ENCODE results near the gene EPM2A. TPM values are rescaled to one million over a fixed set of nuclear protein-coding genes. Genes with fewer than 3 reads are reported as not detected.
"Not testable (repeated sequence)": the region's sequence is repeated elsewhere in the genome, so short reads cannot be mapped to it uniquely, and the experiment has no call there.

Gene EPM2A
- polyA plus RNA-seq, 3 donors: 12.1 to 14.2 (median 13.6) TPM

GRCh38 chr6:145699462-145699861 is 35.9 kb downstream of the EPM2A start:
- DNase-seq (ENCODE audit: extremely low read depth in 1 of 11, low read depth in 9 of 11, low spot score in 4 of 11): no peak

DNA sequence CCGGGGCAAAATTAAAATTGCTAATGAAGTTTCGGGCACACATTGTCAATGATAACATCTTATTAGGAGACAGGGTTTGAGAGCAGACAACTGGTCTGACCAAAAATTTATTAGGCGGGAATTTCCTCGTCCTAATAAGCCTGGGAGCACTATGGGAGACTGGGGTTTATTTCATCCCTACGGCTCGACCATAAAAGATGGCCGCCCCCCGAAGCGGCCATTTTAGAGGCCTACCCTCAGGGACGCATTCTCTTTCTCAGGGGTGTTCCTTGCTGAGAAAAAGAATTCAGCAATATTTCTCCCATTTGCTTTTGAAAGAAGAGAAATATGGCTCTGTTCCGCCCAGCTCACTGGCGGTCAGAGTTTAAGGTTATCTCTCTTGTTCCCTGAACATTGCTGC is 37.9 kb downstream of the EPM2A start:
- not testable (repeated sequence) for DNase-seq (ENCODE audit: extremely low read depth in 1 of 11, low read depth in 9 of 11, low spot score in 4 of 11)

GRCh38 chr6:145694083-145694737 is 41.1 kb downstream of the EPM2A start:
- DNase-seq (ENCODE audit: extremely low read depth in 1 of 11, low read depth in 9 of 11, low spot score in 4 of 11): no peak

DNA sequence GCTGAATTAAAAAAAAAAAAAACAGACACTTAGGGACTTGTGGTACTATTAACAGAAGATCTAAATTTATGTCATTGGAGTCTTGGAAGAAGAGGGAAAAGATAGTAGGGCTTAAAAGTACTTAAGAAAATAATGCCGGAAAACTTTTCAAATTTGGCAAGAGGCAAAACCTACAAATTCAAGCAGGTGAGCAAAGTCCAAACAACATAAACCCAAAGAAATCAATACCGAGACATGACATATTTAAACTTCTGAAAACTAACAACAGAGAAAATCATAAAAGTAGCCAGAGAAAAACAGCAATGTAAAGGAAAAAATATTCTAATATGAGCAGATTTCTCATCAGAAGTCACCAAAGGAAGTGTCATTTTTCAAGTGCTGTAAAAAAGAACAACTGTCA is 44.4 kb downstream of the EPM2A start:
- DNase-seq (ENCODE audit: extremely low read depth in 1 of 11, low read depth in 9 of 11, low spot score in 4 of 11): no peak

DNA sequence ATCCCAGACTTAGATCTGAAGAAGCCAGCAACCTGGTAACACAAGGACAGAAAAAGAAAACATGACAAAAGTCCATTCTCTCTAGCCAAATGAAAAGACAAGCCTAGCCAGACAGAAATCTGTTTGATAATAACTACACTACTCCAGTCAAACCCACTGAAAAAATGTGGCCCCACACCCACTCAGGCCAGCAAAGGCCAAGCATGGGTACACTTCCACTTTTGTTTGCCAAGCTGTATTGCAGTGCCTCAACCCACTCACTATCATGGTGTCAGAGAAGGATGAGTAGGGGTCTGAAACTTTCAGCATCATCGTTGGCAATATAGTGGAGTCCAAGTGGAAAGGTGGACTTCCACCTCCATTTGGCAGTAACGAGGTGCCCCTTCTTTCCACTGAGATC is 45.8 kb downstream of the EPM2A start:
- DNase-seq (ENCODE audit: extremely low read depth in 1 of 11, low read depth in 9 of 11, low spot score in 4 of 11): no peak

DNA sequence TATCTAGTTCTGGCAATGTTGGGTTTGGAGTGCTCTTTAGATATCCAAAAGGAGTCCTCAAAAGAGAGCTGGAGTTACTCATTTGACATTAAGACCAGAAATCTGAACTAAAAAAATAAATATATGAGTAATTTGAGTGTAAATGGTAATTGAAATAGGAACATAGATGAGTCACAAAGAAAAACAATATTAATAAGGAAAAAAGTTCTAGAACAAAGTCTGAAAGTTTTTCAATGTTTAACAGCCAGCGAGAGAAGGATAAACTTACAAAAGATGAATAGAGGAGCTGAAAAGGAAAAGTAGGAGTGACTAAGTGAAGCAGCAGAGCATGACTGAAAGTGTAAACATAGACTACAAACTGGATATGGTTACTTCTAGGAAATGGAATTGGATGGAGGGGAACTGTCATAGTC is 46.8 kb downstream of the EPM2A start:
- DNase-seq (ENCODE audit: extremely low read depth in 1 of 11, low read depth in 9 of 11, low spot score in 4 of 11): peak in 1 of 11 donors; percentile 17

- no peak for DNase-seq (ENCODE audit: extremely low read depth in 1 of 11, low read depth in 9 of 11, low spot score in 4 of 11)
Measured at GRCh38 chr6:145685932-145686331, 49.4 kb downstream of the EPM2A start.

DNA sequence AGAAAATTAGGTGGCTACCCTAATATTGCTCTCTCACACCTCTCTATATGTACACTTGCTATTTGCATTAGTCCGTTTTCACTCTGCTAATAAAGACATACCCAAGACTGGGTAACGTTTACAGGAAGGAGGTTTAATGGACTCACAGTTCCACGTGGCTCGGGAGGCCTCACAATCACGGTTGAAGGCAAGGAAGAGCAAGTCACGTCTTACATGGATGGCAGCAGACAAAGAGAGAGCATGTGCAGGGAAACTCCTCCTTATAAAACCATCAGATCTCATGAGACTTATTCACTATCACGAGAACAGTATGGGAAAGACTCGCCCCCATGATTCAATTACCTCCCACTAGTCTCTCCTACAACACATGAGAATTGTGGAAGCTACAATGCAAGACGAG is 53.4 kb downstream of the EPM2A start:
- no peak for DNase-seq (ENCODE audit: extremely low read depth in 1 of 11, low read depth in 9 of 11, low spot score in 4 of 11)

GRCh38 chr6:145673504-145673903 is 61.8 kb downstream of the EPM2A start:
- DNase-seq (ENCODE audit: extremely low read depth in 1 of 11, low read depth in 9 of 11, low spot score in 4 of 11): no peak

- DNase-seq (ENCODE audit: extremely low read depth in 1 of 11, low read depth in 9 of 11, low spot score in 4 of 11): no peak
Measured at GRCh38 chr6:145670311-145670710, 65.0 kb downstream of the EPM2A start.

GRCh38 chr6:145669627-145670034 is 65.7 kb downstream of the EPM2A start:
- no peak for DNase-seq (ENCODE audit: extremely low read depth in 1 of 11, low read depth in 9 of 11, low spot score in 4 of 11)

GRCh38 chr6:145668844-145669243 is 66.5 kb downstream of the EPM2A start:
- DNase-seq (ENCODE audit: extremely low read depth in 1 of 11, low read depth in 9 of 11, low spot score in 4 of 11): no peak

- DNase-seq (ENCODE audit: extremely low read depth in 1 of 11, low read depth in 9 of 11, low spot score in 4 of 11): no peak
Measured at GRCh38 chr6:145660676-145661075, 74.6 kb downstream of the EPM2A start.

- DNase-seq (ENCODE audit: extremely low read depth in 1 of 11, low read depth in 9 of 11, low spot score in 4 of 11): no peak
Measured at GRCh38 chr6:145656128-145656527, 79.2 kb downstream of the EPM2A start.

- no peak for DNase-seq (ENCODE audit: extremely low read depth in 1 of 11, low read depth in 9 of 11, low spot score in 4 of 11)
Measured at GRCh38 chr6:145652572-145652971, 82.7 kb downstream of the EPM2A start.

DNA sequence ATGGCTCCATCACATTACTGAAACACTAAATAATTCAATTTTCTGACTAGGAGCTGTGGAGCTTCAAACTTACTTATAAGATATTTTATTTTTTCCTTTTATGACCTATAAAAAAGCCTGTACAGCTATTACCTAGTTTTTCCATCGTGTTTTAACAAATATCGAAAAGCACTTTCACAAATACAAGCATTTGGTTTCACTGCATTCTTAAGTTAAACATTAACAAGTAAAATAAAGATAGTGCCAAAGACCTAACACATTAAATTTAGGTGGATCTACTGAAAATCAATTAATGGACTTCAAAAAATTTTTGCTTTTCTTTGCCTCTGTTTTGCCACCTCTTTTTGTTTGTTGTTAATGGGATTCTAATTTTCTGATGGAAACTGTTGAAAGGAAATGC is 83.3 kb downstream of the EPM2A start:
- no peak for DNase-seq (ENCODE audit: extremely low read depth in 1 of 11, low read depth in 9 of 11, low spot score in 4 of 11)

DNA sequence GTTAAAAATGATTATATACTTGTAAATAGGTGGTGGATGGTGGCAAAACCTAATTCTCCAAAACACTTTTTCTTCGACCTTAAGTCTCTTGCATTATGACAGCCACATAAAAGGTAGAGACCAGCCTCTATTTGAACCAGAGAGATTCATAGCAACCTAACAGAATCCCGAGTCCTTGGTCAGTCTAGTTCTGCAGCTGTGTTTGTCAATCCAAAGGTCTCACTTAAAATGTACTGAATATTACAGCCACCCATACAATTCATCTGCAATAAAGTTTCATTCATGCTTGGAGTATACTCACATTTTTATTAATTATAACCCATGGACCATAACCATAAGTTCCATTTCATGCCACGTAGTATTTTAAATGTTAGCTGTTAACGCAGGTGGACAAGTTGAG is 87.2 kb downstream of the EPM2A start:
- DNase-seq (ENCODE audit: extremely low read depth in 1 of 11, low read depth in 9 of 11, low spot score in 4 of 11): no peak

DNA sequence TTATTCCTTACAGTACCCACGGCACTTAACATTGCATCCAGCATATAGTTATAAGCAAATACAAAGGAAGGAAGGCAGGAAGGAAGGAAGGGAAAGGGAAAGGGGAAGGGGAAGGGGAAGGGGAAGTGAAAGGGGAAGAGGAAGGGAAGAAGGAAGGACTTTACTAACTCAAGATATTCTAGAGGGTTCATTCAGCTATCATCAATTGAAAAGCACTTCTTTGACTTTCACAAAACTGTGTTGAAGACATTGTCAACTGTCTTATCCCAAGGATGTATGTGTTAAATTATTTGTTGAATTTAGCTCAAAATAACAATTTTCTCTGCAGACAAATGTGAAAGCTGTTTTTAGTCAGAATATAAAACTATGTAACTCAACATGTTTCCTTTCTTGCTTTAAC is 87.7 kb downstream of the EPM2A start:
- DNase-seq (ENCODE audit: extremely low read depth in 1 of 11, low read depth in 9 of 11, low spot score in 4 of 11): no peak

DNA sequence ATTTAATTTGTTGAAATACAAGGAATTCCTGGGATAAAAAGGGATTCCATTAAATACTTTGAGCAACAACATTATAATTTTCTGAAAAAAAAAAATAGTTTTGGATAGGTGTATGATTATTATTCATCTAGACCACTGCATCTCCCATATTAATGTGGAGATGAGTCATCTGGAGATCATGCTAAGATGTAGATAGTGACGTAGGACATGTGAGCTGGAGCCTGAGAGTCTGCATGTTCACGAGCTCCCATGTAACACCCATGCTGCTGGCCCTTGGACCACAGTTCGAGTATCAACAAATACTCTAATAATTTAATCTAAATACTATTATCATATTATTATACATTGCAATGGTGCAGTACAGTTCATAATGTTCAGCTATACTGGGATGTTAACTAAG is 91.6 kb downstream of the EPM2A start:
- no peak for DNase-seq (ENCODE audit: extremely low read depth in 1 of 11, low read depth in 9 of 11, low spot score in 4 of 11)

DNA sequence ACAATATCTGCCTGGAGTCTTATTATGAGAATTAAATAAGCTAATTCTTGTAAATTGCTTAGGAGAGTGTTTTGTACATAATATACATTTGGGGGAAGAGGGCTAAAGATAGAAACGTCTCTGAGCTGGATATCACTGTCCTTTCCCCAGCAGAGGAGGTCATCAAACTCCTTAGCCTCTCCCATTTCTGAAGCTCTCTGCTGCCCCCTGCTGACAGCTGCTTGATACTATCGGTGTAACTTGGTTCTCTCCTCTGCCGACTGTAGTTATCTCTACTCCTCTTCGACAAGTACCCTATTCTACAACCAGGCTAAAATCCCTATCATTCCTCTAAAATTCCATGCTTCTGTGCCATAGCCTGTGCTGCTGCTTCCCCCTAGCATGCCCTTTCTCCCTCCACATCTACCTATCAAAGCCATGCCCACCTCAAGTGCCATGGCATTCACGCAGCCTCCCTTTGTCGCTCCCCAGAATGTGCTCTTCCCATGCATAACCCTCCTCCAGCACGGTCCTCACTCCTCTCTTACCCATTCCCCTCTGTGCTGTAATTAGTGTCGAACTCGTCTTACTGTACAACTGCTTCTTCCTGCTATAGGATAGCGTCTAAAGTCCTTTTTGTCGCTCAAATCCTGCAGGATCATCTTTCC is 101.2 kb downstream of the EPM2A start:
- peak; percentile 41 to 84 (median 68) for DNase-seq (ENCODE audit: extremely low read depth in 1 of 11, low read depth in 9 of 11, low spot score in 4 of 11)

DNA sequence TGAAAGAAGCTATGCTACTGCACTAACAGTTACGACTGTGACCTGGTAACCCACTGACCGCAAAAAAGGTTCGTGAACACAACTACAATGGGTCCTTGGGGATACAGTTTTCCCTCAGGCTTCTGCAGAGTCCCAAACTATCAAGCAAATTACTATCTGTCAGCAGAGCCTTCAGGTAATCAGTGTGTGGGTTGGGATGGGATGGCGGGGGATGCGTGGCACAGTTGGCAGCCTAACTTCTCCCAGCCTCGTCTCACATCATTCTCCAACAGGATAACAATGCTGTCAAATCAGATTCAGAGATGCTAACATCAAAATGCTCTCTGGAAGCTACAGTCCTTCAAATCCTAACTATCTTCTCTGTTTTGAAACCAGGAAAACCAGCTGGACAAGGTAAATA is 102.3 kb downstream of the EPM2A start:
- DNase-seq (ENCODE audit: extremely low read depth in 1 of 11, low read depth in 9 of 11, low spot score in 4 of 11): no peak

Data from renal cortex interstitium (tissue), 11 donors.